ENCODE results near the gene CDH13.

The CDH13 gene

DNA sequence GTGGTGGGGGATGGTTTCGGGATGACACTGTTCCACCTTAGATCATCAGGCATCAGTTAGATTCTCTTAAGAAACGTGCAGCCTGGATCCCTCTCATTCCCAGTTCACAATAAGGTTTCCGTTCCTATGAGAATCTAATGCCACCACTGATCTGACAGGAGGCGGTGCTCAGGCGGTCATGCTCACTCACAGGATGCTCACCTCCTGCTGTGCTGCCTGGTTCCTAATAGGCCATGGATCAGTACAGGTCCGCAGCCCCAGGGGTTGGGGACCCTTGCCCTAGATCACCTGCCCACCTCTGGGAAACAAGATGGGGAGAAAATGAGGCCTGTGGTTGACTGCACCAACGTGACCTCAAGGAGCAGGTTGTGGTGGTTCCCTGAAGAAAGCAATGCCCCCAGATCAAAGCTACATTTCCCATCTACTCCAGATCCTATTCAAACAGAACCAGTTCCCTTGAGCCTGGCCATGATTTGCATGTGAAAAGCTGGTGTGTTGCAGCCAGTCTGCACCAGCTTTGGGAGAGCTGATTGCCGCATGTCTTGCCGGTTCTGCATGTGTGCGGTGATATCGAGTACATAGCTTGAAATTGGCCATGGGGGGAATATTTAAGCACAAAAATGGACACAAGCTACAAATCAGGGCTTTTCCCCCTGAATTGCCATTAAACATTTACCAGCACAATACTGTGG is 997.8 kb downstream of the CDH13 start:
- Histone ChIP-seq H3K36me3 (ENCODE audit: insufficient read depth, low read length) (no peaks in the 10 kb centered on the region), H3K4me2 (ENCODE audit: insufficient read depth, low read length) (no peak overlapping the region), H3K4me3 (ENCODE audit: low read depth in 1 of 2, low read length in 2 of 2) (no peak overlapping the region), H3K27me3 (ENCODE audit: insufficient read depth, low read length, poor library complexity) (no peaks in the 10 kb centered on the region), H3K9me3 (ENCODE audit: insufficient read depth, low read length, severe bottlenecking) (no peaks in the 10 kb centered on the region), H4K20me1 (ENCODE audit: insufficient read depth, low read length) (no peaks in the 10 kb centered on the region), H3K9ac (ENCODE audit: low read depth, low read length) (no peak overlapping the region), H3K27ac (ENCODE audit: low read length) (no peak overlapping the region), H3K79me2 (ENCODE audit: insufficient read depth, low read length) (no peaks in the 10 kb centered on the region), H2AFZ (ENCODE audit: low read depth, low read length) (no peak overlapping the region), H3K4me1 (ENCODE audit: insufficient read depth, low read length) (no peaks in the 10 kb centered on the region)
- TF ChIP-seq EZH2 (IDR thresholded peaks at IDR 0.05; ENCODE audit: borderline replicate concordance, low read depth, low read length, severe bottlenecking) (no peak), CTCF (IDR thresholded peaks at IDR 0.05; ENCODE audit: borderline replicate concordance, extremely low read depth, low read length, poor library complexity, severe bottlenecking) (no peak)
- DNase-seq (no peak), ATAC-seq (ENCODE audit: insufficient read depth, low read depth) (no peak)

DNA sequence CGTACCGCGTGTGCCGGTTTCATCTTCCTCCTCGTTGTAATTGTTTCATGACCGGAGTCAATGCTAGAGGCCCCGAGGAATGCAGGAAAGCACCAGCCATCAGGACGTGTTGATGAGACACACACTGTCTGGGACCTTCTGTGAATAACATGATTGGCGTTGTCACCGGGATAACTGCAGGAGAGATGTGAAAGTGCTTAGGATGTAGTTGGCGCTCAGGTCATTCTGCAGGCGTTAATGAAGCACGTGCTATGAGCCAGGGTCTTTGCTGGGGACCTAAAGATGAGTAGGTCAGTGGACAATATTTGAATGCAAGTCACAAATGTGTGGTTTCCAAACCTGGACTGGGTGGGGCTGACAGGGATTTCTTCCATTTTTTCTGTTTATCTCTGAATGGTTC is 999.4 kb downstream of the CDH13 start:
- ATAC-seq (ENCODE audit: insufficient read depth, low read depth) = no peak
- Histone ChIP-seq H3K27me3 (ENCODE audit: insufficient read depth, low read length, poor library complexity) (no peaks in the 10 kb centered on the region), H3K9me3 (ENCODE audit: insufficient read depth, low read length, severe bottlenecking) (no peaks in the 10 kb centered on the region), H2AFZ (ENCODE audit: low read depth, low read length) (no peak overlapping the region), H4K20me1 (ENCODE audit: insufficient read depth, low read length) (no peaks in the 10 kb centered on the region), H3K4me3 (ENCODE audit: low read depth in 1 of 2, low read length in 2 of 2) (no peak overlapping the region), H3K79me2 (ENCODE audit: insufficient read depth, low read length) (no peaks in the 10 kb centered on the region), H3K9ac (ENCODE audit: low read depth, low read length) (no peak overlapping the region), H3K4me1 (ENCODE audit: insufficient read depth, low read length) (no peaks in the 10 kb centered on the region), H3K36me3 (ENCODE audit: insufficient read depth, low read length) (no peaks in the 10 kb centered on the region), H3K4me2 (ENCODE audit: insufficient read depth, low read length) (no peak overlapping the region), H3K27ac (ENCODE audit: low read length) (no peak overlapping the region)
- DNase-seq = no peak
- TF ChIP-seq EZH2 (IDR thresholded peaks at IDR 0.05; ENCODE audit: borderline replicate concordance, low read depth, low read length, severe bottlenecking) (no peak), CTCF (IDR thresholded peaks at IDR 0.05; ENCODE audit: borderline replicate concordance, extremely low read depth, low read length, poor library complexity, severe bottlenecking) (no peak)

DNA sequence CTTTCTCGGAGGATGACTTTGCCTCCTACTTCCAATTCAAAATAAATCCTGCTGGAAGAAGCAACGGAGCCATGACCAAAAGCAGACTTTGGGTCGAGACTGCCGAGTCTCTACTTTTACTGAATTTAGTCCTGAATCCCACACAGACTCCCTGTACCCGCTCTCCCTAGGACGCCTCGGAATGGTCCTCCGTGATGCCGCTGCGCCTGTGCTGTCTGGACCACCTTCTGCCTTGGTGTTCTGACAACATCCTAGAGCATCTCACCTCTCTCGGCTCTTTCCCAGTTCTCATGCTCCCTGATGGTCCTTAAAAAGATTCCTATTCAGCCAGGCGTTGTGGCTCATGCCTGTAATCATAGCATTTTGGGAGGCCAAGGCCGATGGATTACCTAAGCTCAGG is 999.9 kb downstream of the CDH13 start:
- H3K27me3 ChIP-seq (ENCODE audit: insufficient read depth, low read length, poor library complexity) = no peaks in the 10 kb centered on the region
- no peaks in the 10 kb centered on the region for H4K20me1 ChIP-seq (ENCODE audit: insufficient read depth, low read length)
- H3K4me1 ChIP-seq (ENCODE audit: insufficient read depth, low read length) = no peaks in the 10 kb centered on the region
- H3K4me3 ChIP-seq (ENCODE audit: low read depth in 1 of 2, low read length in 2 of 2) = no peak overlapping the region
- H3K4me2 ChIP-seq (ENCODE audit: insufficient read depth, low read length) = no peak overlapping the region
- TF ChIP-seq CTCF (IDR thresholded peaks at IDR 0.05; ENCODE audit: borderline replicate concordance, extremely low read depth, low read length, poor library complexity, severe bottlenecking) (no peak), EZH2 (IDR thresholded peaks at IDR 0.05; ENCODE audit: borderline replicate concordance, low read depth, low read length, severe bottlenecking) (no peak)
- no peaks in the 10 kb centered on the region for H3K79me2 ChIP-seq (ENCODE audit: insufficient read depth, low read length)
- ATAC-seq (ENCODE audit: insufficient read depth, low read depth) (no peak), DNase-seq (no peak)
- no peak overlapping the region for H3K27ac ChIP-seq (ENCODE audit: low read length)
- no peak overlapping the region for H2AFZ ChIP-seq (ENCODE audit: low read depth, low read length)
- no peak overlapping the region for H3K9ac ChIP-seq (ENCODE audit: low read depth, low read length)
- no peaks in the 10 kb centered on the region for H3K36me3 ChIP-seq (ENCODE audit: insufficient read depth, low read length)
- no peaks in the 10 kb centered on the region for H3K9me3 ChIP-seq (ENCODE audit: insufficient read depth, low read length, severe bottlenecking)
